HepG2 (cell line): ENCODE data around the gene ABCA4. TPM values are rescaled to one million over a fixed set of nuclear protein-coding genes. Genes with fewer than 3 reads are reported as not detected.

Experiments used
- ATAC-seq: fragments of 200-7000 bp; cut with Tn5 transposase; 3 replicates; pipeline ENCODE4 v1.9.1; 2020; ENCODE audit warnings: mild to moderate bottlenecking, moderate library complexity
- BruUV-seq: library from RNA; stranded (reverse); fragments of 400-500 nt; replicated peaks from 2 replicates; lab custom pipeline; 2021; lab: Mats Ljungman, UMichigan
- CTCF ChIA-PET: fragments of 300-600 bp; formaldehyde crosslinking; extraction: SDS; loops from one replicate; lab custom pipeline; 2021; ENCODE audit warnings: low total read pairs, inconsistent platforms, low intra/inter-chr PET ratio; lab: Yijun Ruan, JAX
- POLR2A ChIA-PET: fragments of 350-600 bp; sonication (Branson Sonifier 250); formaldehyde crosslinking; loops from one replicate; lab custom pipeline; 2020; ENCODE audit warnings: antibody characterized with exemption, inconsistent platforms; lab: Yijun Ruan, JAX
- DNase-seq: peaks from one replicate; pipeline ENCODE4 v3.0.0-alpha.2; 2015; ENCODE audit warnings: low spot score
- FAIRE-seq: peaks from 3 replicates; lab custom pipeline; 2011; peaks lifted over from hg19 to GRCh38; lab: Jason Lieb, UNC
- H2AFZ ChIP-seq: one replicate; pipeline ENCODE4 v1.6.1; 2011; ENCODE audit warnings: low read length, inconsistent platforms
- H3K27ac ChIP-seq: fragments of 300-600 bp; 3 replicates; pipeline ENCODE4 v1.8.0; 2011; ENCODE audit warnings: mixed run types, mild to moderate bottlenecking, mixed read lengths, low read length, inconsistent platforms; ENCODE audit not compliant: insufficient read depth; ENCODE audit errors: extremely low read length
- H3K27me3 ChIP-seq, 2 experiments: fragments of 200-600 bp in 1 of 2; 2 replicates in 1 of 2; 3 replicates in 1 of 2; pipeline versions ENCODE4 v1.6.0 to v1.8.0; 2011; ENCODE audit warnings: low read length in 2 of 2, mild to moderate bottlenecking in 2 of 2, moderate library complexity in 2 of 2, inconsistent platforms in 1 of 2; ENCODE audit not compliant: insufficient read depth in 2 of 2, control insufficient read depth in 1 of 2
- H3K36me3 ChIP-seq, 2 experiments: fragments of 200-600 bp in 1 of 2; replicated peaks in 1 of 2; 2 replicates in 1 of 2; 3 replicates in 1 of 2; pipeline versions ENCODE4 v1.5.1 to v1.8.0; 2011; ENCODE audit warnings: low read length in 2 of 2, inconsistent platforms in 1 of 2; ENCODE audit not compliant: insufficient read depth in 2 of 2, control insufficient read depth in 1 of 2
- H3K4me1 ChIP-seq: 2 replicates; pipeline ENCODE4 v1.5.1; 2012; ENCODE audit warnings: low read length, inconsistent platforms; ENCODE audit not compliant: insufficient read depth
- H3K4me2 ChIP-seq: 2 replicates; pipeline ENCODE4 v1.6.0; 2011; ENCODE audit warnings: low read depth, low read length, inconsistent platforms
- H3K4me3 ChIP-seq, 3 experiments: fragments of 200-600 bp in 1 of 3; sonication (generic), shearing (Covaris generic) in 1 of 3; replicated peaks in 1 of 3; 2 replicates each; pipeline ENCODE4 v1.5.1; 2011 to 2016; ENCODE audit warnings: low read length in 3 of 3, inconsistent platforms in 2 of 3, low read depth in 2 of 3, mild to moderate bottlenecking in 2 of 3, control low read depth in 1 of 3, mixed read lengths in 1 of 3; ENCODE audit not compliant: insufficient read depth in 1 of 3
- H3K79me2 ChIP-seq: one replicate; pipeline ENCODE4 v1.6.1; 2011; ENCODE audit warnings: low read length, inconsistent platforms; ENCODE audit not compliant: insufficient read depth
- H3K9ac ChIP-seq: 2 replicates; pipeline ENCODE4 v1.6.0; 2011; ENCODE audit warnings: mild to moderate bottlenecking, low read depth, low read length, inconsistent platforms; ENCODE audit not compliant: insufficient read depth
- H3K9me3 ChIP-seq: 2 replicates; pipeline ENCODE4 v1.5.1; 2012; ENCODE audit warnings: mild to moderate bottlenecking, low read length
- H4K20me1 ChIP-seq: 2 replicates; pipeline ENCODE4 v1.6.0; 2011; ENCODE audit warnings: inconsistent platforms, mild to moderate bottlenecking, low read length, moderate library complexity; ENCODE audit not compliant: insufficient read depth
- KAT7 ChIP-seq: IDR thresholded peaks from 2 replicates; pipeline ENCODE4 v1.6.1; 2018; ENCODE audit warnings: borderline replicate concordance, missing compliant biosample characterization
- PBX2 ChIP-seq: IDR thresholded peaks from 2 replicates; pipeline ENCODE4 v1.6.1; 2016; ENCODE audit warnings: control low read depth
- PHF21A ChIP-seq: sonication (generic); formaldehyde crosslinking; IDR thresholded peaks from 2 replicates; pipeline ENCODE4 v1.5.0; 2020; ENCODE audit warnings: mild to moderate bottlenecking, missing genetic modification reagents
- PHF8 ChIP-seq: sonication (generic); formaldehyde crosslinking; IDR thresholded peaks from 2 replicates; pipeline ENCODE4 v1.5.0; 2020; ENCODE audit warnings: missing genetic modification reagents
- POGZ ChIP-seq: sonication (generic); formaldehyde crosslinking; IDR thresholded peaks from 2 replicates; pipeline ENCODE4 v1.4.0; 2020; ENCODE audit warnings: mild to moderate bottlenecking, missing genetic modification reagents
- ZBTB4 ChIP-seq: sonication (generic); formaldehyde crosslinking; IDR thresholded peaks from 2 replicates; pipeline ENCODE4 v1.4.0; 2020; ENCODE audit warnings: missing genetic modification reagents, mild to moderate bottlenecking, borderline replicate concordance
- WGBS: methylation state at CpG from one replicate; pipeline ENCODE4 v1.1.6; 2017; ENCODE audit warnings: low lambda C conversion rate; 5-methylcytosine and 5-hydroxymethylcytosine counted together
- in situ Hi-C: cut with HindIII; loops from 2 replicates; pipeline ENCODE4 v1.10.0; 2017; ENCODE audit warnings: low pct_unique_long_range_greater_than_20kb; ENCODE audit not compliant: extremely low pct_ligation_motif_present
- intact Hi-C: fragments of 100-400 bp; cut with micrococcal nuclease; formaldehyde crosslinking; loops from one replicate; pipeline ENCODE4 v1.10.0; 2022; ENCODE audit not compliant: unreplicated experiment
- polyA plus RNA-seq, 8 experiments: library from polyadenylated mRNA; depleted of rRNA in 3 of 8; stranded (reverse) in 7 of 8; unstranded in 1 of 8; fragments of >200 nt; fragmentation: Illumina TruSeq in 4 of 8; extraction: Trizol in 4 of 8; gene quantifications; 2 replicates each; pipeline versions ENCODE4 v1.2.1 to v1.2.3, GENCODE V29; 2011 to 2016; ENCODE audit warnings: low read depth in 4 of 8, missing spikeins in 1 of 8, mixed read lengths in 1 of 8; ENCODE audit not compliant: insufficient read depth in 1 of 8
- total RNA-seq, 5 experiments: library from RNA; depleted of rRNA; stranded (reverse); fragments of >200 nt; fragmentation: Illumina TruSeq; extraction: Trizol; gene quantifications; 2 replicates each; pipeline ENCODE4 v1.2.3, GENCODE V29; 2016; ENCODE audit warnings: low read depth in 1 of 5

The ABCA4 gene
- total and polyA plus RNA-seq, 2 of the 13 experiments (the other 11 are each of a cell fraction or from before 2014, with no cell fraction given) = 0.24 to 0.67 TPM

DNA sequence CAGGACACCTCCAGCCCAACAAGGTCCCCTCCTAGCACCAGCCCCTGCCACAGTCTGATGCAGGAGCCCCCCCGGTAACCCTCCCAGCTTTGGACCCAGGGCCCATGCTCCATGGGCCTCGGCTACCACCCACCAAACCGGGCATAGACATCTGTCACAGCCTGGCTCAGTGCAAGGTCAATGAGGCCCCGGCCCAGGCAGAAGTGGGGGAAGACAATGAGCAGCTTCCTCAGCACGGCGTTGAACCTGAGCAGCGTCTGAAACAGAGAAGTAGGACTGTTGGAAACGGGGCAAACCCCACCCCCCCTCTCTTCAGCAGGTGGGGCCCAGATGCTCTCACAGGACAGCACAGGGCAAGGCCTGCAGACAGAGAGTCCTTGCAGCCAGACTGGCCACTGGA lies 109.8 kb downstream of the ABCA4 start:
- ATAC-seq = no peak
- H3K4me2 ChIP-seq = no peak overlapping the region
- TF ChIP-seq PBX2 (CRISPR knock-in tag) (no peak), KAT7 (no peak), PHF8 (CRISPR knock-in tag) (no peak), PHF21A (no peak), ZBTB4 (CRISPR knock-in tag) (no peak), POGZ (no peak)
- in situ Hi-C loops (no loop called here), intact Hi-C loops (loop anchor here (5.0 kb wide), 1 partner anchor 561 kb away; no protein-coding TSS in a partner anchor)
- no peak overlapping the region for H3K27ac ChIP-seq
- CTCF ChIA-PET = no interaction called here
- WGBS = 36% methylated on average over 4 of the region's 8 CpGs
- H4K20me1 ChIP-seq = no peaks in the 10 kb centered on the region
- FAIRE-seq = no peak
- peaks cover 2 to 12% of the 10 kb centered on the region in 2 experiments; a peak in 2 of 5 replicates for H3K27me3 ChIP-seq
- H2AFZ ChIP-seq = no peak overlapping the region
- DNase-seq = no peak
- H3K4me3 ChIP-seq = no peak overlapping the region; a peak in 1 of 6 replicates
- H3K79me2 ChIP-seq = no peaks in the 10 kb centered on the region
- BruUV-seq = no TSS peak
- no peaks in the 10 kb centered on the region for H3K36me3 ChIP-seq
- no peak overlapping the region for H3K9ac ChIP-seq
- POLR2A ChIA-PET = interaction anchor here (2.1 kb wide), 1 partner anchor 46 kb away, joined by 5 read pairs; no protein-coding TSS in a partner anchor
- no peaks in the 10 kb centered on the region for H3K9me3 ChIP-seq
- H3K4me1 ChIP-seq = peaks cover 35% of the 10 kb centered on the region
